ENCODE results near the gene SDS. TPM values are rescaled to one million over a fixed set of nuclear protein-coding genes. Genes with fewer than 3 reads are reported as not detected.

SDS gene
- total and polyA plus RNA-seq, 2 donors (not counting 3 experiments of a cell fraction or from before 2014, with no cell fraction given) = not detected

DNA sequence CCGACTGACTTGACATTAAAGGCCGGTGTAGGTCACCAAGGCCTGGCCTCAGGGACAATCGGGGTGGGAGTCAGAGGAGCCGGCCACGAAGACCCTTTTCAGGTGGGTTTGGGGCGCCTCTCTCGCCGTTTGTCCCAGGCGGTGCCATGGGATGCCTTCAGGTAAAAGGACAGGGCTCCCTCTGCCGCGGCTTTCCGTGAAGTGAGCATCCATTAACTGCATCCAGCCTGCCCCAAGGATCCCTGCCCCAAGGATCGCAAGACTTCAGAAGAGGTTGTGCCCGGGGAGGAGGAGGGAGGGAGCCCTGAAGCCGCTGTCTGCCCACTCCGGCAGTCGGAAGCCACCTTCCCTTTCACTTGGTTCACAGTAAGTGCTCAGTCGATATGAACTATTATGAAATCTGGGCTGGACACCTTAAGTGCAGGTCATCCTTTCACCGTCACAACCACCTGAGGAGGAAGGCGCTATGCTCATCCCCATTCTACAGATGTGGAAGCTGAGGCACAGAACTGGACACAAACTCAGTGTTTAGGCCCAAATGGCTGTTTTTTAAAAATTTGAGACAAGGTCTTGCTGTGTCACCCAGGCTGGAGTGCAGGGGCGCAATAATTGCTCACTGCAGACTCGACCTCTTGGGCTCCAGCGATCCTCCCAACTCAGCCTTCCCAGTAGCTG lies 964 bp downstream of the SDS start:
- no peaks in the 10 kb centered on the region for H3K4me1 ChIP-seq (ENCODE audit: control insufficient read depth, extremely low read depth, insufficient read depth, low read length)
- no peaks in the 10 kb centered on the region for H4K20me1 ChIP-seq (replicated peaks; ENCODE audit: control insufficient read depth, extremely low read depth, insufficient read depth, low read length)
- no peak overlapping the region for H3K27ac ChIP-seq (ENCODE audit: insufficient read depth, low read depth, low read length)
- no peaks in the 10 kb centered on the region for H3K9me3 ChIP-seq (replicated peaks; ENCODE audit: control insufficient read depth, insufficient read depth, low read length)
- no peaks in the 10 kb centered on the region for H3K79me2 ChIP-seq (ENCODE audit: control insufficient read depth, insufficient read depth, low read length)
- H3K27me3 ChIP-seq (ENCODE audit: control insufficient read depth in 2 of 2, insufficient read depth in 2 of 2, low read length in 2 of 2) = peaks cover 0 to 3% of the 10 kb centered on the region in 2 experiments
- ChIA-PET CTCF (interaction anchor here (1.5 to 6.3 kb wide), 2 partner anchors 21 to 22 kb away, joined by 3 to 42 read pairs; no protein-coding TSS in a partner anchor), POLR2A (no interaction called here)
- FAIRE-seq (no peak), DNase-seq (ENCODE audit: low read depth, low spot score) (no peak)
- dilution Hi-C loops (cut with MboI; ENCODE audit: extremely low pct_ligation_motif_present, low sequenced_read_pairs) = no loop called here
- TF ChIP-seq CTCF (IDR thresholded peaks at IDR 0.05; ENCODE audit: extremely low read depth in 1 of 2, insufficient read depth in 1 of 2, low read depth in 1 of 2, low read length in 2 of 2) = no peak
- no peak for TF ChIP-seq JUN (IDR thresholded peaks at IDR 0.05; ENCODE audit: borderline replicate concordance, insufficient read depth, insufficient read length, low read depth)
- TF ChIP-seq, protein P1, sequence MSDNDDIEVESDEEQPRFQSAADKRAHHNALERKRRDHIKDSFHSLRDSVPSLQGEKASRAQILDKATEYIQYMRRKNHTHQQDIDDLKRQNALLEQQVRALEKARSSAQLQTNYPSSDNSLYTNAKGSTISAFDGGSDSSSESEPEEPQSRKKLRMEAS (IDR thresholded peaks at IDR 0.05; ENCODE audit: insufficient read depth, insufficient read length) = no peak
- TF ChIP-seq MYC (IDR thresholded peaks at IDR 0.05; ENCODE audit: low read depth, low read length) = no peak
- no peak for TF ChIP-seq POLR2AphosphoS5 (IDR thresholded peaks at IDR 0.05; ENCODE audit: insufficient read depth, low read depth, low read length)
- TF ChIP-seq GATA2 (IDR thresholded peaks at IDR 0.05; ENCODE audit: insufficient read depth, insufficient read length, low read depth, low read length) = no peak
- TF ChIP-seq POLR2A (IDR thresholded peaks at IDR 0.05; ENCODE audit: low read depth, low read length) = no peak
- TF ChIP-seq EZH2 (IDR thresholded peaks at IDR 0.05; ENCODE audit: borderline replicate concordance, low read depth, low read length, severe bottlenecking) = no peak
- no peak for TF ChIP-seq FOS (IDR thresholded peaks at IDR 0.05; ENCODE audit: borderline replicate concordance, insufficient read depth, low read length)
- no peak overlapping the region for H3K4me3 ChIP-seq (replicated peaks in 1 of 3; ENCODE audit: insufficient read depth in 1 of 3, low read depth in 1 of 3, low read length in 3 of 3)
- H2AFZ ChIP-seq (ENCODE audit: low read depth, low read length) = no peak overlapping the region
- no peaks in the 10 kb centered on the region for H3K9me1 ChIP-seq (replicated peaks; ENCODE audit: control insufficient read depth, extremely low read depth, insufficient read depth, low read length)
- no peak overlapping the region for H3K9ac ChIP-seq (replicated peaks; ENCODE audit: extremely low read depth, insufficient read depth, low read length)
- intact Hi-C loops (cut with micrococcal nuclease) = no loop called here
- no peaks in the 10 kb centered on the region for H3K36me3 ChIP-seq (ENCODE audit: control insufficient read depth in 2 of 2, extremely low read depth in 1 of 2, insufficient read depth in 2 of 2, low read length in 2 of 2)
- no peak overlapping the region for H3K4me2 ChIP-seq (ENCODE audit: insufficient read depth, low read length)
- no TSS peak for BruUV-seq (replicated peaks)
